Testis (tissue), 2 donors: ENCODE data around the gene PGM2L1.

Source experiments
- POLR2A ChIP-seq: fragments of 450-650 bp; IDR thresholded peaks from one replicate; pipeline ENCODE4 v1.6.1; 2017; ENCODE audit warnings: antibody characterized with exemption, mild to moderate bottlenecking, moderate library complexity
- TF ChIP-seq, protein P1 (sequence below), 3 experiments: fragments of 450-650 bp in 2 of 3; fragments of 200-600 bp in 1 of 3; sonication (generic) in 1 of 3; IDR thresholded peaks; one replicate each; pipeline ENCODE4 v1.5.1; 2016 to 2019; ENCODE audit warnings: antibody characterized with exemption in 3 of 3, mild to moderate bottlenecking in 2 of 3, moderate library complexity in 1 of 3

DNA sequence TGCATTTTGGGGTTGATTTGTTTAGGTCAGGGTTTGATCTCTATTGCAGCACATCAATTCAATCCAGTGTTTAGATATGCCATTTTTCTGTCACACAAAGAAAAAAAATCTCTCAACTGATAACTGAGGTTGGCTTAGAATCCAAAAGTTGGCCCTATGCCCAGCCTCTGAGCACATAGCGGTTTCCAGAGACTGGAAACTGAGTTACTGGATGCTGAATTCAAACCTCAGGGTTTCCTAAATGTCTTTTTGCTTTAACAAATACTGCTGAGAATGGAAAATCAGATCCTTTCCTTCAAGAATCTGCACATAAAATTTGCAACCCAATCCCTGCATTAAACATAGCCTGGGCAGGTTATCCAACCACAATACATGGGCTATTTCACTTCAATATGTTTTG is 90.8 kb downstream of the PGM2L1 start:
- TF ChIP-seq, protein P1, sequence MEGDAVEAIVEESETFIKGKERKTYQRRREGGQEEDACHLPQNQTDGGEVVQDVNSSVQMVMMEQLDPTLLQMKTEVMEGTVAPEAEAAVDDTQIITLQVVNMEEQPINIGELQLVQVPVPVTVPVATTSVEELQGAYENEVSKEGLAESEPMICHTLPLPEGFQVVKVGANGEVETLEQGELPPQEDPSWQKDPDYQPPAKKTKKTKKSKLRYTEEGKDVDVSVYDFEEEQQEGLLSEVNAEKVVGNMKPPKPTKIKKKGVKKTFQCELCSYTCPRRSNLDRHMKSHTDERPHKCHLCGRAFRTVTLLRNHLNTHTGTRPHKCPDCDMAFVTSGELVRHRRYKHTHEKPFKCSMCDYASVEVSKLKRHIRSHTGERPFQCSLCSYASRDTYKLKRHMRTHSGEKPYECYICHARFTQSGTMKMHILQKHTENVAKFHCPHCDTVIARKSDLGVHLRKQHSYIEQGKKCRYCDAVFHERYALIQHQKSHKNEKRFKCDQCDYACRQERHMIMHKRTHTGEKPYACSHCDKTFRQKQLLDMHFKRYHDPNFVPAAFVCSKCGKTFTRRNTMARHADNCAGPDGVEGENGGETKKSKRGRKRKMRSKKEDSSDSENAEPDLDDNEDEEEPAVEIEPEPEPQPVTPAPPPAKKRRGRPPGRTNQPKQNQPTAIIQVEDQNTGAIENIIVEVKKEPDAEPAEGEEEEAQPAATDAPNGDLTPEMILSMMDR (IDR thresholded peaks at IDR 0.05) = no peak
- TF ChIP-seq POLR2A = no peak
